PC-9 (cell line): ENCODE results near the gene B3GALT6. TPM values are rescaled to one million over a fixed set of nuclear protein-coding genes. Genes with fewer than 3 reads are reported as not detected.

ENCODE experiments used
- BruUV-seq: library from RNA; stranded (reverse); fragments of 400-500 nt; replicated peaks from 2 replicates; lab custom pipeline; 2021; lab: Mats Ljungman, UMichigan
- CTCF ChIA-PET: fragments of 300-600 bp; sonication (Branson Sonifier 250); formaldehyde crosslinking; loops from one replicate; lab custom pipeline; 2022; ENCODE audit warnings: antibody characterized with exemption; lab: Charles Lee
- POLR2A ChIA-PET: fragments of 300-600 bp; sonication (Branson Sonifier 250); formaldehyde crosslinking; loops from one replicate; lab custom pipeline; 2022; ENCODE audit warnings: antibody characterized with exemption; ENCODE audit not compliant: unreplicated experiment; lab: Charles Lee
- DNase-seq, 2 experiments: peaks; one replicate each; pipeline versions ENCODE4 v3.0.0 to v3.0.0-alpha.2; 2015 to 2022; ENCODE audit warnings: mixed read lengths in 1 of 2
- H2AFZ ChIP-seq: fragments of 200-600 bp; sonication (generic); 2 replicates; pipeline ENCODE4 v1.8.1; 2017; ENCODE audit warnings: antibody characterized with exemption
- H3F3A ChIP-seq: fragments of 200-600 bp; sonication (generic); 2 replicates; pipeline ENCODE4 v1.8.1; 2017; ENCODE audit warnings: antibody characterized with exemption, mild to moderate bottlenecking, low read depth; ENCODE audit not compliant: insufficient read depth
- H3K27ac ChIP-seq: fragments of 200-600 bp; sonication (generic); 2 replicates; pipeline ENCODE4 v1.6.1; 2016; ENCODE audit warnings: mixed run types
- H3K27me3 ChIP-seq: fragments of 200-600 bp; sonication (generic); 2 replicates; pipeline ENCODE4 v1.6.1; 2016; ENCODE audit warnings: low read depth, mixed run types; ENCODE audit not compliant: insufficient read depth
- H3K36me3 ChIP-seq: fragments of 200-600 bp; sonication (generic); 2 replicates; pipeline ENCODE4 v1.6.1; 2016; ENCODE audit warnings: low read depth, mixed run types
- H3K4me1 ChIP-seq: fragments of 200-600 bp; sonication (generic); replicated peaks from 2 replicates; pipeline ENCODE4 v1.6.1; 2016; ENCODE audit warnings: mixed run types; ENCODE audit not compliant: insufficient read depth
- H3K4me2 ChIP-seq: fragments of 200-600 bp; sonication (generic); 2 replicates; pipeline ENCODE4 v1.6.1; 2017; ENCODE audit warnings: mixed run types
- H3K4me3 ChIP-seq: fragments of 200-600 bp; sonication (generic); 2 replicates; pipeline ENCODE4 v1.6.1; 2016; ENCODE audit warnings: mixed run types
- H3K79me2 ChIP-seq: fragments of 200-600 bp; sonication (generic); 2 replicates; pipeline ENCODE4 v1.6.1; 2017; ENCODE audit warnings: low read depth, mixed run types
- H3K9me2 ChIP-seq: fragments of 200-600 bp; sonication (generic); 2 replicates; pipeline ENCODE4 v1.8.1; 2017; ENCODE audit warnings: mild to moderate bottlenecking; ENCODE audit not compliant: insufficient read depth
- H3K9me3 ChIP-seq: fragments of 200-600 bp; sonication (generic); 2 replicates; pipeline ENCODE4 v1.8.1; 2016; ENCODE audit warnings: low read depth; ENCODE audit not compliant: insufficient read depth
- H4K20me1 ChIP-seq: fragments of 200-600 bp; sonication (generic); 2 replicates; pipeline ENCODE4 v1.8.1; 2017; ENCODE audit not compliant: insufficient read depth
- EZH2 ChIP-seq: fragments of 200-600 bp; sonication (generic); IDR thresholded peaks from 2 replicates; pipeline ENCODE4 v1.8.0; 2017; ENCODE audit warnings: antibody characterized with exemption, low read depth
- intact Hi-C: fragments of 100-400 bp; cut with micrococcal nuclease; formaldehyde crosslinking; loops from one replicate; pipeline ENCODE4 v1.10.0; 2022; ENCODE audit not compliant: unreplicated experiment
- total RNA-seq: library from RNA; stranded (reverse); gene quantifications from 2 replicates; pipeline ENCODE4 v1.2.3, GENCODE V29; 2021
- TF ChIP-seq, protein P1 (sequence below): fragments of 200-600 bp; sonication (generic); conservative IDR thresholded peaks from 2 replicates; pipeline ENCODE4 v1.6.1; 2017; ENCODE audit warnings: mixed run types, antibody characterized with exemption, mild to moderate bottlenecking, moderate library complexity

Gene B3GALT6
- total RNA-seq, 1 experiment from 2014 or later = 16.2 TPM

GRCh38 chr1:1211541-1212441 lies 20.2 kb upstream of the B3GALT6 start:
- Histone ChIP-seq H3K9me2 (no peaks in the 10 kb centered on the region), H3F3A (peaks cover 7% of the 10 kb centered on the region; the same call in 1 of the 2 replicates), H3K4me3 (no peak overlapping the region), H3K9me3 (no peaks in the 10 kb centered on the region), H3K27ac (no peak overlapping the region), H3K4me1 (peaks cover 11% of the 10 kb centered on the region), H3K79me2 (no peaks in the 10 kb centered on the region), H3K27me3 (no peaks in the 10 kb centered on the region), H4K20me1 (0 out of 2 replicates have a peak, but pooled peaks cover 4% of the 10 kb centered on the region), H3K4me2 (no peak overlapping the region), H3K36me3 (no peaks in the 10 kb centered on the region), H2AFZ (no peak overlapping the region)
- ChIA-PET POLR2A (no interaction called here), CTCF (no interaction called here)
- no peak for DNase-seq
- BruUV-seq = no TSS peak
- TF ChIP-seq, protein P1, sequence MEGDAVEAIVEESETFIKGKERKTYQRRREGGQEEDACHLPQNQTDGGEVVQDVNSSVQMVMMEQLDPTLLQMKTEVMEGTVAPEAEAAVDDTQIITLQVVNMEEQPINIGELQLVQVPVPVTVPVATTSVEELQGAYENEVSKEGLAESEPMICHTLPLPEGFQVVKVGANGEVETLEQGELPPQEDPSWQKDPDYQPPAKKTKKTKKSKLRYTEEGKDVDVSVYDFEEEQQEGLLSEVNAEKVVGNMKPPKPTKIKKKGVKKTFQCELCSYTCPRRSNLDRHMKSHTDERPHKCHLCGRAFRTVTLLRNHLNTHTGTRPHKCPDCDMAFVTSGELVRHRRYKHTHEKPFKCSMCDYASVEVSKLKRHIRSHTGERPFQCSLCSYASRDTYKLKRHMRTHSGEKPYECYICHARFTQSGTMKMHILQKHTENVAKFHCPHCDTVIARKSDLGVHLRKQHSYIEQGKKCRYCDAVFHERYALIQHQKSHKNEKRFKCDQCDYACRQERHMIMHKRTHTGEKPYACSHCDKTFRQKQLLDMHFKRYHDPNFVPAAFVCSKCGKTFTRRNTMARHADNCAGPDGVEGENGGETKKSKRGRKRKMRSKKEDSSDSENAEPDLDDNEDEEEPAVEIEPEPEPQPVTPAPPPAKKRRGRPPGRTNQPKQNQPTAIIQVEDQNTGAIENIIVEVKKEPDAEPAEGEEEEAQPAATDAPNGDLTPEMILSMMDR = no peak
- TF ChIP-seq EZH2 = no peak
- intact Hi-C loops = no loop called here

GRCh38 chr1:1212780-1213344 lies 19.2 kb upstream of the B3GALT6 start:
- Histone ChIP-seq H3F3A (peaks cover under 1% of the 10 kb centered on the region; the same call in 1 of the 2 replicates), H4K20me1 (0 out of 2 replicates have a peak, but pooled peaks cover 4% of the 10 kb centered on the region), H3K9me2 (no peaks in the 10 kb centered on the region), H3K4me3 (no peak overlapping the region), H3K27ac (no peak overlapping the region), H3K36me3 (no peaks in the 10 kb centered on the region), H3K9me3 (no peaks in the 10 kb centered on the region), H3K4me1 (peaks cover 8% of the 10 kb centered on the region), H3K79me2 (no peaks in the 10 kb centered on the region), H3K4me2 (no peak overlapping the region), H2AFZ (no peak overlapping the region), H3K27me3 (no peaks in the 10 kb centered on the region)
- CTCF ChIA-PET = no interaction called here
- POLR2A ChIA-PET = no interaction called here
- intact Hi-C loops = no loop called here
- no TSS peak for BruUV-seq
- TF ChIP-seq, protein P1 = no peak
- TF ChIP-seq EZH2 = no peak
- no peak for DNase-seq

DNA sequence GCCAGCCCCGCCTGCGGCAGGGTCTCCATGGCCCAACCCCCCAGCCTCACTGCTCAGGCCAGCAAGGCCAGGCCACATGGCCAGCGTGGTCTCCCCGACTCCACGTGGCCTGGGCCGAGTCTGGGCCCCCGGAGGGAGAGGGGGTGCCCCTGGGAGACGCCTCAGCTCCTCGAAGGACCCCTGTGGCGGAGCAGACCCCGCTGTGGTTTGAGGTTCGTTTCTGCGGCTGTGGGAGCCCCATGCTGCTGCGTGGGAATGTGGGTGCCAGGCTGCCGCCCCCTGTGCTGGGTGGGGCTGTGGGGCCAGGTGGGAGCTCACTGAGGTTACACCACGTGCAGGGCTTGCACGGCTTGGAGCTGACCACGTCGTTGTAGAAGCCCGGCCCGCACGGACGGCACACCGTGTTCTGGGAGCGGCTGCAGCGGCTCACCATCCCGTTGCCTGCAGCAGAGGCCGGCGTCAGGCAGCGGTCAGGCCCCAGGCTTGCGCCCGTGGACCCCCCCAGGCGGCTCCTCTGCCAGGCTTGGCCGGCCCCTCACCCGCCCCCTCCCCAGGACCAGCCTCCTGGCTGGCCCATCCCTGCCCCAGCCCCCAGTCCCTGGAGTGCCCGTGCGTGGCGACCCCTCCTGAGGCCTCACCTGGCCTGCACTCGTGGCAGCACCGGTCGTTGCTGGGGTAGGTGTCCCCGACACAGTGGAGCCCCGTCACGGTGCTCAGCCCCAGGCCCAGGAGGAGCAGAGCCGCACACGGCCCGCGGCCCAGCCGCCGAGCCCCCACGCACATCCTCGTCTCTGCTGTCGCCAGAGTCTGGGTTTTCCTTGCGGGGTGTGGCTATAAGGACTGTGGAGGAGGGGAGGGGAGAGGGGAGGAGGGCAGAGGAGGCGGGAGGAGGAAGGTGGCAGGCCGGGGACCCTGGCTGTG lies 18.4 kb upstream of the B3GALT6 start, which contains the start of gene TNFRSF4:
Gene TNFRSF4 (minus strand): TSS at position 809 of the 921 bp plus-strand sequence. CDS start 26 bp downstream, at position 783.
- Histone ChIP-seq H3K36me3 (no peaks in the 10 kb centered on the region), H3K4me3 (no peak within 1 kb of the TSS), H3F3A (peaks cover 5% of the 10 kb centered on the region), H3K4me2 (no peak within 1 kb of the TSS), H3K9me3 (no peaks in the 10 kb centered on the region), H3K27ac (no peak within 1 kb of the TSS), H2AFZ (no peak within 1 kb of the TSS), H3K9me2 (no peaks in the 10 kb centered on the region), H4K20me1 (0 out of 2 replicates have a peak, but pooled peaks cover 4% of the 10 kb centered on the region), H3K79me2 (no peaks in the 10 kb centered on the region), H3K27me3 (no peaks in the 10 kb centered on the region), H3K4me1 (peaks cover 3% of the 10 kb centered on the region; the same call in 1 of the 2 replicates)
- TF ChIP-seq, protein P1 = no peak
- TF ChIP-seq EZH2 = no peak
- POLR2A ChIA-PET = no interaction called here
- no TSS peak for BruUV-seq
- CTCF ChIA-PET = no interaction called here
- intact Hi-C loops = no loop called here
- DNase-seq = no peak
